OCI-LY7 (cell line): ENCODE results near the gene ACOXL.

ENCODE experiments used
- EZH2phosphoT487 ChIP-seq: fragments of 200-600 bp; sonication (generic); IDR thresholded peaks from 2 replicates; pipeline ENCODE4 v1.6.1; 2018; ENCODE audit warnings: low read depth, borderline replicate concordance, mild to moderate bottlenecking, mixed run types, antibody characterized with exemption, low read length, moderate library complexity, mixed read lengths
- TF ChIP-seq, protein P1 (sequence below): fragments of 200-600 bp; sonication (generic); conservative IDR thresholded peaks from 2 replicates; pipeline ENCODE4 v1.5.1; 2014; ENCODE audit warnings: mild to moderate bottlenecking, antibody characterized with exemption, low read length, moderate library complexity, mixed read lengths

DNA sequence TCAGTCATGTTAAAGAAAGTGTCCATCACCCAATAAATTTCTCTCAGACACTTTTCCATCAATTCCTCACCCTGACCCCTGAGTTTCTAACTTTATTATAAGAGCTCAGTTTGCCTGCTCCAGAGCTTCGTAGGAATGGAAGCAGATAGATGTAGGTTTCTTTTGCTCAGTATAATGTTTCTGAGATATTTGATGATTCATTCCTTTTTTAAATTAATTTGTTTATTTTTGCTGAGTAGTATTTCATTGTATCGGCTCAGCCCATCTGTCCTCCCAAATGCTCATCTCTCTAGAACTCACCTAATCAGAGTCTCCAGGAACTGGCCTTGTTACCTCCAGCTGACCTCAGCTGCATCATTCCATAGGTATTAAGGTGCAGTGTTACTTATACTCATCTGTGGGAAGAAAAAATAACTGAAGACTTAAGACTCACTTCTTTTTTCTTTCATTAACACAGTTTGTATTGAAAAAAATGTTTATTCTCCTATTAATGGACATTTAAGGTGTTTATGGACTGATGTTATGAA lies 376.4 kb downstream of the ACOXL start:
- TF ChIP-seq, protein P1, sequence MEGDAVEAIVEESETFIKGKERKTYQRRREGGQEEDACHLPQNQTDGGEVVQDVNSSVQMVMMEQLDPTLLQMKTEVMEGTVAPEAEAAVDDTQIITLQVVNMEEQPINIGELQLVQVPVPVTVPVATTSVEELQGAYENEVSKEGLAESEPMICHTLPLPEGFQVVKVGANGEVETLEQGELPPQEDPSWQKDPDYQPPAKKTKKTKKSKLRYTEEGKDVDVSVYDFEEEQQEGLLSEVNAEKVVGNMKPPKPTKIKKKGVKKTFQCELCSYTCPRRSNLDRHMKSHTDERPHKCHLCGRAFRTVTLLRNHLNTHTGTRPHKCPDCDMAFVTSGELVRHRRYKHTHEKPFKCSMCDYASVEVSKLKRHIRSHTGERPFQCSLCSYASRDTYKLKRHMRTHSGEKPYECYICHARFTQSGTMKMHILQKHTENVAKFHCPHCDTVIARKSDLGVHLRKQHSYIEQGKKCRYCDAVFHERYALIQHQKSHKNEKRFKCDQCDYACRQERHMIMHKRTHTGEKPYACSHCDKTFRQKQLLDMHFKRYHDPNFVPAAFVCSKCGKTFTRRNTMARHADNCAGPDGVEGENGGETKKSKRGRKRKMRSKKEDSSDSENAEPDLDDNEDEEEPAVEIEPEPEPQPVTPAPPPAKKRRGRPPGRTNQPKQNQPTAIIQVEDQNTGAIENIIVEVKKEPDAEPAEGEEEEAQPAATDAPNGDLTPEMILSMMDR = no peak
- no peak for TF ChIP-seq EZH2phosphoT487
